GM12878 (cell line): ENCODE results near the gene LMAN2L. TPM values are rescaled to one million over a fixed set of nuclear protein-coding genes. Genes with fewer than 3 reads are reported as not detected.

Source experiments
- CHD2 ChIP-seq: IDR thresholded peaks from 2 replicates; pipeline ENCODE4 v1.6.1; 2011; ENCODE audit warnings: low read depth, low read length, improper control_type of control experiment, borderline replicate concordance
- CREM ChIP-seq: IDR thresholded peaks from 2 replicates; pipeline ENCODE4 v1.6.1; 2014; ENCODE audit warnings: antibody characterized with exemption, low read depth
- EED ChIP-seq: sonication (generic); IDR thresholded peaks from 2 replicates; pipeline ENCODE4 v1.6.1; 2016; ENCODE audit warnings: antibody characterized with exemption, low read depth
- EGR1 ChIP-seq, 2 experiments: IDR thresholded peaks; 1 replicate in 1 of 2; 2 replicates in 1 of 2; pipeline ENCODE4 v1.6.1; 2011 to 2012; ENCODE audit warnings: low read depth in 2 of 2, low read length in 2 of 2, borderline replicate concordance in 1 of 2, mild to moderate bottlenecking in 1 of 2, moderate library complexity in 1 of 2
- ELK1 ChIP-seq: IDR thresholded peaks from 2 replicates; pipeline ENCODE4 v1.6.1; 2012; ENCODE audit warnings: low read depth, low read length, improper control_type of control experiment
- ESRRA ChIP-seq: IDR thresholded peaks from 2 replicates; pipeline ENCODE4 v1.6.1; 2012; ENCODE audit warnings: mild to moderate bottlenecking, low read length, improper control_type of control experiment
- EZH2 ChIP-seq: IDR thresholded peaks from 2 replicates; pipeline ENCODE4 v1.6.1; 2012; ENCODE audit warnings: low read depth, mild to moderate bottlenecking, control low read depth, inconsistent platforms, low read length, borderline replicate concordance; ENCODE audit not compliant: control insufficient read depth
- HDGF ChIP-seq: fragments of 450-650 bp; IDR thresholded peaks from 2 replicates; pipeline ENCODE4 v1.6.1; 2016; ENCODE audit warnings: antibody characterized with exemption
- IKZF1 ChIP-seq: fragments of 450-650 bp; conservative IDR thresholded peaks from 2 replicates; pipeline ENCODE4 v1.6.1; 2017; ENCODE audit warnings: antibody characterized with exemption, mild to moderate bottlenecking
- MEF2A ChIP-seq: IDR thresholded peaks from 2 replicates; pipeline ENCODE4 v1.6.1; 2011; ENCODE audit warnings: low read depth, mild to moderate bottlenecking, low read length, moderate library complexity; ENCODE audit not compliant: insufficient read depth
- NBN ChIP-seq: fragments of 450-650 bp; IDR thresholded peaks from 2 replicates; pipeline ENCODE4 v1.6.1; 2016
- NFXL1 ChIP-seq: fragments of 450-650 bp; IDR thresholded peaks from 2 replicates; pipeline ENCODE4 v1.6.1; 2017; ENCODE audit warnings: antibody characterized with exemption, mild to moderate bottlenecking, borderline replicate concordance
- NR2C1 ChIP-seq: fragments of 450-650 bp; IDR thresholded peaks from 2 replicates; pipeline ENCODE4 v1.6.1; 2017; ENCODE audit warnings: antibody characterized with exemption, mild to moderate bottlenecking, moderate library complexity
- NR2C2 ChIP-seq: IDR thresholded peaks from 2 replicates; pipeline ENCODE4 v1.6.1; 2011; ENCODE audit warnings: borderline replicate concordance, low read depth; ENCODE audit not compliant: control insufficient read depth, insufficient read length
- PAX8 ChIP-seq: fragments of 450-650 bp; IDR thresholded peaks from 2 replicates; pipeline ENCODE4 v1.6.1; 2017; ENCODE audit warnings: mild to moderate bottlenecking, moderate library complexity
- PBX3 ChIP-seq: IDR thresholded peaks from 2 replicates; pipeline ENCODE4 v1.6.1; 2011; ENCODE audit warnings: mild to moderate bottlenecking, low read depth, low read length, moderate library complexity; ENCODE audit not compliant: insufficient replicate concordance
- RB1 ChIP-seq: fragments of 450-650 bp; formaldehyde crosslinking; IDR thresholded peaks from 2 replicates; pipeline ENCODE4 v1.6.1; 2017; ENCODE audit warnings: mild to moderate bottlenecking, borderline replicate concordance
- SMC3 ChIP-seq: IDR thresholded peaks from 2 replicates; pipeline ENCODE4 v1.6.1; 2011; ENCODE audit warnings: low read length, improper control_type of control experiment, borderline replicate concordance
- SRF ChIP-seq, 2 experiments: IDR thresholded peaks; 2 replicates each; pipeline ENCODE4 v1.6.1; 2011; ENCODE audit warnings: low read depth in 2 of 2, low read length in 2 of 2, mild to moderate bottlenecking in 1 of 2, moderate library complexity in 1 of 2
- SUZ12 ChIP-seq: fragments of 200-600 bp; sonication (generic); IDR thresholded peaks from one replicate; pipeline ENCODE4 v1.6.1; 2018; ENCODE audit warnings: antibody characterized with exemption, mild to moderate bottlenecking; ENCODE audit not compliant: unreplicated experiment
- TARDBP ChIP-seq: IDR thresholded peaks from 2 replicates; pipeline ENCODE4 v1.6.1; 2016; ENCODE audit warnings: borderline replicate concordance
- YY1 ChIP-seq: IDR thresholded peaks from 2 replicates; pipeline ENCODE4 v1.6.1; 2011; ENCODE audit warnings: low read depth, mild to moderate bottlenecking, low read length
- polyA plus RNA-seq, 11 experiments: library from polyadenylated mRNA; depleted of rRNA in 4 of 11; unstranded in 6 of 11; stranded (reverse) in 5 of 11; fragments of >200 nt; fragmentation: Nextera tagmentation in 4 of 11; fragmentation: Illumina TruSeq in 1 of 11; extraction: Ambion mirVana in 4 of 11; extraction: Trizol in 1 of 11; gene quantifications; 1 replicate in 1 of 11; 2 replicates in 10 of 11; pipeline versions ENCODE4 v1.2.1 to v1.2.3, GENCODE V29; 2011 to 2016; ENCODE audit warnings: inconsistent platforms in 2 of 11, missing spikeins in 2 of 11, low read depth in 1 of 11
- total RNA-seq, 4 experiments: library from RNA; depleted of rRNA in 3 of 4; stranded (reverse); fragments of >200 nt in 3 of 4; fragmentation: Illumina TruSeq in 1 of 4; extraction: Trizol in 1 of 4; gene quantifications; 2 replicates each; pipeline versions ENCODE4 v1.2.1 to v1.2.3, GENCODE V29; 2013 to 2021
- TF ChIP-seq, protein P1 (sequence below): fragments of 450-650 bp; conservative IDR thresholded peaks from 2 replicates; pipeline ENCODE4 v1.6.1; 2017; ENCODE audit warnings: mild to moderate bottlenecking, moderate library complexity
- TF ChIP-seq, protein P2 (sequence below): fragments of 450-650 bp; IDR thresholded peaks from 2 replicates; pipeline ENCODE4 v1.6.1; 2016; ENCODE audit warnings: mild to moderate bottlenecking
- TF ChIP-seq, protein P3 (sequence below): IDR thresholded peaks from 2 replicates; pipeline ENCODE4 v1.6.1; 2011; ENCODE audit warnings: low read depth, mild to moderate bottlenecking, low read length, moderate library complexity, borderline replicate concordance; ENCODE audit errors: extremely low read depth

Gene LMAN2L
- total and polyA plus RNA-seq, 10 of the 15 experiments (the other 5 are each of a cell fraction or from before 2014, with no cell fraction given): 5.7 to 16.3 (median 10.7) TPM

DNA sequence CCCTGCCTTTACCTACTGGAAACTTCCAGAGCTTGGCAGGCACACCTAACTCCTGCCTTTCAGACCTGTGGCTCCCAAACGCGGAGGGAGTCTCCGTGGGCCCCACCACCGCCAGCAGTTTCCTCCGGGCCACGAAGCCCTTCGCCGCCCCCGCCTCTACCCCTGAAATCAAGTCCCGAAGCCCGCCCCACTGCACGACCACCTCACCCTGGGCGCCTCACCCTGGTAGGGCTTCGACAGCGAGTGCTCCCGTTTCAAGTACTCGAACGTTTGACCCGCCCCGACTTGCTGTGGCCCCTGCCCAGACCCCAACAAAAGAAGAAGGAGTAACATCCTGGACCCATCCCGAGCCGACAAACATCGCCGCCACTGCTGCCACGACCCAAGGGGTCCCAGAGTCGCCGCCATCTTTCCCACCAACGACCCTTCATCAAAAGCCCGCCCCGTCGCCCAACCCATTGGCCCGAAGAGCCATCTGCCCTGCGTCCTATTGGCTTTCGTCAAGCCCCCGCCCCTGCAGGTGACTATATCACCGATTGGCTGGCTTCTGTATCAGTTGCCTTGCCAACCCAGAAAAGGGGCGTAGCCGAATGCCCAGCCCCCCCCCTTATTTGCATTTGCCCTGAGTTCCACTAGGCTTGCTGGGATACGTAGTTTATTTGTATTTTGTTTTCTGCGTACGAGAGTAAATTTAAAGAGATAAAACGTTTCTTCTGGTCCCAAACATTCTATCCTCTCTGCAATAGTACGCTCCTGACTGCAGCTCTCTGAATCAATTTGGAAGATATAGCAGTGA lies at the start of gene LMAN2L (continued):
- peak; percentile 48; the same call in 1 of the 2 replicates for TF ChIP-seq NBN
- no peak for TF ChIP-seq NR2C2
- no peak for TF ChIP-seq PAX8
- TF ChIP-seq EGR1 (IDR thresholded peaks at IDR 0.05; ENCODE audit: borderline replicate concordance in 1 of 2, low read depth in 2 of 2, low read length in 2 of 2): 0 out of 3 replicates have a peak, but pooled peaks of 1 of the 2 experiments have one; percentile 19
- TF ChIP-seq PBX3: peak; percentile 7
- 0 out of 2 replicates have a peak, but pooled peaks have one; percentile 63 for TF ChIP-seq HDGF
- peak; percentile 58 for TF ChIP-seq NR2C1
- TF ChIP-seq, protein P1, sequence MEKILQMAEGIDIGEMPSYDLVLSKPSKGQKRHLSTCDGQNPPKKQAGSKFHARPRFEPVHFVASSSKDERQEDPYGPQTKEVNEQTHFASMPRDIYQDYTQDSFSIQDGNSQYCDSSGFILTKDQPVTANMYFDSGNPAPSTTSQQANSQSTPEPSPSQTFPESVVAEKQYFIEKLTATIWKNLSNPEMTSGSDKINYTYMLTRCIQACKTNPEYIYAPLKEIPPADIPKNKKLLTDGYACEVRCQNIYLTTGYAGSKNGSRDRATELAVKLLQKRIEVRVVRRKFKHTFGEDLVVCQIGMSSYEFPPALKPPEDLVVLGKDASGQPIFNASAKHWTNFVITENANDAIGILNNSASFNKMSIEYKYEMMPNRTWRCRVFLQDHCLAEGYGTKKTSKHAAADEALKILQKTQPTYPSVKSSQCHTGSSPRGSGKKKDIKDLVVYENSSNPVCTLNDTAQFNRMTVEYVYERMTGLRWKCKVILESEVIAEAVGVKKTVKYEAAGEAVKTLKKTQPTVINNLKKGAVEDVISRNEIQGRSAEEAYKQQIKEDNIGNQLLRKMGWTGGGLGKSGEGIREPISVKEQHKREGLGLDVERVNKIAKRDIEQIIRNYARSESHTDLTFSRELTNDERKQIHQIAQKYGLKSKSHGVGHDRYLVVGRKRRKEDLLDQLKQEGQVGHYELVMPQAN: peak; percentile 56
- TF ChIP-seq CREM: peak; percentile 37; the same call in 1 of the 2 replicates
- TF ChIP-seq RB1: no peak
- 0 out of 4 replicates have a peak, but pooled peaks of 1 of the 2 experiments have one; percentile 43 for TF ChIP-seq SRF (IDR thresholded peaks at IDR 0.05; ENCODE audit: low read depth in 2 of 2, low read length in 2 of 2)
- TF ChIP-seq MEF2A: peak; percentile 50; the same call in 1 of the 2 replicates
- TF ChIP-seq EED: no peak
- TF ChIP-seq, protein P2, sequence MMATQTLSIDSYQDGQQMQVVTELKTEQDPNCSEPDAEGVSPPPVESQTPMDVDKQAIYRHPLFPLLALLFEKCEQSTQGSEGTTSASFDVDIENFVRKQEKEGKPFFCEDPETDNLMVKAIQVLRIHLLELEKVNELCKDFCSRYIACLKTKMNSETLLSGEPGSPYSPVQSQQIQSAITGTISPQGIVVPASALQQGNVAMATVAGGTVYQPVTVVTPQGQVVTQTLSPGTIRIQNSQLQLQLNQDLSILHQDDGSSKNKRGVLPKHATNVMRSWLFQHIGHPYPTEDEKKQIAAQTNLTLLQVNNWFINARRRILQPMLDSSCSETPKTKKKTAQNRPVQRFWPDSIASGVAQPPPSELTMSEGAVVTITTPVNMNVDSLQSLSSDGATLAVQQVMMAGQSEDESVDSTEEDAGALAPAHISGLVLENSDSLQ: peak; percentile 79
- TF ChIP-seq, protein P3, sequence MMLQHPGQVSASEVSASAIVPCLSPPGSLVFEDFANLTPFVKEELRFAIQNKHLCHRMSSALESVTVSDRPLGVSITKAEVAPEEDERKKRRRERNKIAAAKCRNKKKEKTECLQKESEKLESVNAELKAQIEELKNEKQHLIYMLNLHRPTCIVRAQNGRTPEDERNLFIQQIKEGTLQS: no peak
- no peak for TF ChIP-seq TARDBP
- TF ChIP-seq ESRRA: no peak
- no peak for TF ChIP-seq NFXL1
- peak; percentile 98 for TF ChIP-seq YY1
- no peak for TF ChIP-seq SUZ12
- TF ChIP-seq IKZF1: peak; percentile 24; the same call in 1 of the 2 replicates
- no peak for TF ChIP-seq SMC3
- peak; percentile 89 for TF ChIP-seq CHD2
- no peak for TF ChIP-seq EZH2
- no peak for TF ChIP-seq ELK1
